HT1080 (cell line): ENCODE data around the gene TMEM266. TPM values are rescaled to one million over a fixed set of nuclear protein-coding genes. Genes with fewer than 3 reads are reported as not detected.
A peak's percentile ranks its signal among the peaks of the same experiment; 100 is the strongest.

Experiments
- DNase-seq: peaks from one replicate; pipeline ENCODE4 v3.0.0-alpha.2; 2015; ENCODE audit warnings: low read depth
- total RNA-seq: library from RNA; depleted of rRNA; stranded (reverse); fragments of >200 nt; shearing (Covaris generic); gene quantifications from 2 replicates; pipeline ENCODE4 v1.2.3, GENCODE V29; 2014

TMEM266 gene
- total RNA-seq, 1 experiment from 2014 or later: 0.08 TPM

- peak; percentile 64 for DNase-seq
Observed at GRCh38 chr15:76199106-76200082, 139.6 kb downstream of the TMEM266 start.

GRCh38 chr15:76200083-76200465 is 140.3 kb downstream of the TMEM266 start:
- DNase-seq: no peak

- no peak for DNase-seq
Observed at GRCh38 chr15:76200641-76201105, 140.9 kb downstream of the TMEM266 start.

- no peak for DNase-seq
Observed at GRCh38 chr15:76201536-76202255, 141.9 kb downstream of the TMEM266 start.

- no peak for DNase-seq
Observed at GRCh38 chr15:76203346-76204108, 143.7 kb downstream of the TMEM266 start.

- DNase-seq: no peak
Observed at GRCh38 chr15:76204109-76204845, 144.5 kb downstream of the TMEM266 start.

GRCh38 chr15:76204916-76205460 is 145.2 kb downstream of the TMEM266 start:
- DNase-seq: no peak

- peak; percentile 44 for DNase-seq
Observed at GRCh38 chr15:76206325-76206976, 146.7 kb downstream of the TMEM266 start.

- DNase-seq: no peak
Observed at GRCh38 chr15:76208084-76208785, 148.4 kb downstream of the TMEM266 start.

GRCh38 chr15:76208786-76209424 is 149.1 kb downstream of the TMEM266 start:
- no peak for DNase-seq

GRCh38 chr15:76209523-76209922 is 149.7 kb downstream of the TMEM266 start:
- no peak for DNase-seq

- DNase-seq: no peak
Observed at GRCh38 chr15:76209942-76210341, 150.2 kb downstream of the TMEM266 start.

- DNase-seq: no peak
Observed at GRCh38 chr15:76215634-76216033, 155.8 kb downstream of the TMEM266 start.

GRCh38 chr15:76217029-76217881 is 157.5 kb downstream of the TMEM266 start:
- peak; percentile 68 for DNase-seq

- DNase-seq: no peak
Observed at GRCh38 chr15:76217882-76218217, 158.1 kb downstream of the TMEM266 start.

- no peak for DNase-seq
Observed at GRCh38 chr15:76221085-76221767, 161.4 kb downstream of the TMEM266 start.

GRCh38 chr15:76222159-76222558 is 162.4 kb downstream of the TMEM266 start:
- no peak for DNase-seq
